GM19035 (cell line): ENCODE data around the gene NFAM1.

Source experiments
- ATAC-seq: cut with Tn5 transposase; IDR thresholded peaks from one replicate; pipeline ENCODE4 v1.9.1; 2021; ENCODE audit not compliant: unreplicated experiment

NFAM1 gene

DNA sequence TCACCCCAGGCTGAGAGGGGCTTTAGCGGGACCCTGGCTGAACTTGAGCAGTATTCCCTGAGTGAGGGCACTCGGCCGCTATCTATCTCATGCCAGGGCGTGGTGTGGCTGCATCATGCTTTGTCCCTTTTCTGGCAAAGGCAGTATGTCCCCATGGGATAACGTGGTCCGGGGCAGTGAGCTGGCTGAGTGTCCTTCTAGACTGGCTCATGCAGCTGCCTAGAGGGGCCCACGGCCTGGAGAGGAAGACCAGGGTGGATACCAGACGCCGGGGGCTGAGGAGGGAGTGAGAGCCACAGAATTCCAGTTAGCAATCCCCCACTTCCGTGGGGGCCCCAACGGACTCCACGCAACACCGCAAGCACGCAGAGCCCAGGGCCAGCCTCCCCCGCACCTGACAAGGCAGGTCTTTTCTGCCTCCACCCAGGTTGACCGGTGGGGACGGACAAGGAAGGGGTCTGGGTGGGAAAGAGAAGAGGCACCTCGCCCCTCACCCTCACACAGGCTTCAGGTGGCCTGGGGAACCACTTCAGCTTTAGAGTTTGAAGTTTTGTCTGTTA is 15.5 kb downstream of the NFAM1 start:
- ATAC-seq, result no peak

DNA sequence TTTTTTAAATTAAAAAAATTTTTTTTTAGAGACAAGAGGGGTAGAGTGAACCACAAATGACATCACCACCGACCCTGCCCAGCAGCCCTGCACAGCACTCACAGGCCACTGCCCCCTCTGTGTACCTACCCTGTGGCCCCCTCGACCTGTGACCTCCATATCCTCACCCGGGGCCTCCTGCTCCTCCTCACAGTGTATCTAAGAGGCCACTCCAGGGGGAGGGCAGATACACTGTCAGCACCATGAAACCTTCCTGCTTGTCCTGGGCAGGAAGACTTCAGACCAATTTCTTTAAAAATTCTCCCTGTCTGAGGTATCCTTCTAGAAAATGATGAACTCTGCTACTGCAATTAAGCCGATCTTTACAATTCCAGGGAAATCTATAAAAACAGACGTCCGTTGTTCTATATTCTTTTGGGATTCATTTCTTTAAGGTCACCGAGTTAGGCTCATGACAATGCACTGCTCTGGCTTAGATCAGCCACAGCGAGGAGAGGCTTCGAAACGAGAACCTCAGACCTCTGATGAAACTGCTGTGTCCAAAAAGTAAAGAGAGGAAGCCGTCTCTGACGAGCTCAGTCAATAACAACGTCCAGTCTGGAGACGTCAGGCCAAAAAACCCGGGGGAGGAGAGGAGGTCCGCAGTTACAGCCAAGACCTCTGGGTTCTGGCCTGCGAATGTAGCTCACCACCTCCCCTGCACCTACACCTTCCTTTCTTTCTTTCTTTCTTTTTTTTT is 17.5 kb downstream of the NFAM1 start:
- no peak for ATAC-seq

DNA sequence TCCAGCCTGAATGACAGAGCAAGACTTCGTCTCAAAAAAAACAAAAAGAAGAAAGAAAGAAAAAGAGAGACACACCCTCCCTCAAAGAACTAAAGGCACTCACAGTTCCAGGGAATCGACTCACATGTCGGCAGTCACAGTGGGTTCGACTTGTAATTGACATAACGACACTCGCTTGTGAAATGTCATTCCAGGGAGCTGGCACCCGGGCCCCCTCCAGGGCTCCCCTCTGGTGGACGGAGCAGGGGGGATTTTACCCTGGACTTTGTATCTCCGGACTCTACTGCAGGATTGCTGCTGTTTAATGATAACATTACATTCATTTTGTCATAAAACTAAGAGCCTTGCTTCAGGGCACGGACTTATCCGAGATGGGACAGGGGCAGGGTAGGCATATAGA is 18.2 kb downstream of the NFAM1 start:
- ATAC-seq, result no peak

DNA sequence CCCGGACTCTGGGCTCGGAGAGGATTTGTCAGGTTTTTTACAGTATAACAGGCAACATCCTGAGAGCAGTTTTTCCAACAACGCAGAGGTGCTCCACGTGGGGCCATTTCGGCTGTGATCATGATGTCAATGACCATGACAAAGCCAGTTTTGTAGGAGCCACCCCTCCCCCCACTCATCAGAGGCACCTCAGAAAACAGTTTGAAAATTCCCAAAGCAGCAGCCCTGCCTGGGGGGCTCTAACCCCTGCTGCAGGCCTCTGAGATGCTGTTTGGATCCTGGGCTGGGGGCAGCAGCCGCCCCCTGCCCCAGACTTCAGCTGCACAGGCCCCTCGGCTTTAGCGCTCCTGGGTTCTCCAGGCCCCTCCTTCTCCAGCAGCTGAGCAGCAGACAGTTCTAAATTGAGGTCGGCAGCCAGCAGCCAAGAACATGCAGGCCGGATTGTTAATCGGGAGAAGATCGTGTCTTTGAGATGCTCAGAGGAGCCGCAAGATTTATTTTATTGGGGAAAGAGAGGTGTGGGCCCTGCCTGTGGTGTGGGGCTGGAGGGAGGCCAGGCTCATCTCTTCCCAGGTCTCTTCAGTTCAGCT is 19.4 kb downstream of the NFAM1 start:
- ATAC-seq, result no peak

DNA sequence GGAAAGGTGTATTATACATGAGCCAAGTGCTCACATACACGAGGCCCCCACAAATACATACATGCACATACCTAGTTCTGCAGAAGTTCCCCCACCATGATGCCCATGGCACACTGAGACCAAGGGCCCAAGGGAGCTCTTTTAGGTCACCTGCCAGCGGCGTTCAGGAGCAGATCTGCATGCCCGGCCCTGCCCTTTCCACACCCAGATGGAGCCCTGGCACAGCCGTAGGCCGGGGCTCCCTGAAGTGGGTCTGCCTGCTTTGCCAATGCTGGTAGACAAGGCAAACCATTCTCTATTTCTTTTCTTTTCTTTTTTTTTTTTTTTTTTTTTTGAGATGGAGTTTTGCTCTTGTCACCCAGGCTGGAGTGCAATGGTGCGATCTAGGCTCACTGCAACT is 21.5 kb downstream of the NFAM1 start:
- no peak for ATAC-seq

DNA sequence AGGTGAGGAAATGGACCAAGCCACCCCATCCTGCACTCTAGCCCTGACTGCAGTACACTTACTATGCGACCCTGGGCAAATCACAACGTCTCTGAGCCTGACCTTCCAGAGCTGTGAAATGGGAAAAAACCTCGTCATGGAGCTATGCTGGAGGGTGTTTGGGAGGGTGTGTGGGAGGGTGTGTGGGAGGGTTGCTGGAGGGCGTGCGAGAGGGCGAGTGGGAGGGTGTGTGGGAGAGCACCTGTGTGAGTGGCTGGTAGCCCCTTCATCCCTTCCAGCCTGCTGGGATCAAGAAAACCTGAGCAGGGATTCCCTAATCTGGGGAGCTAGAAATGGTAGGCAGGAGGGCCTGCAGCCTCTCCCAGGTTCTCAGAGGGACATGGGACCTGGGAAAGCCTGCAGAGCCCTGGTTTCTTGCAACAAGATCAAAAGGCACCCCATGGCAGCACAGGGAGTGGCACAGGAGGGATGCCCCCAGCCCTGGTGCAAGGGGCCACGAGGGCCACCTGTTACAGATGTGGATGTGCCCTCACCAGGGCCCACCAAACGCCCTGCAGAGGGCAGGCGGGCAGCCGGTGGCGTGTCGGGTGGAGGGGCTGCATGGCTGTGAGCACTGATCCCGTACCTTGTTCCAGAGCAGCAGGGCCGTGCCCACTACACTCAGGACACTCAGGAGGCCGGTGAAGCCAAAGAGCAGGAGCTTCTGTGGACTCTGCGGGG is 23.2 kb downstream of the NFAM1 start:
- no peak for ATAC-seq

DNA sequence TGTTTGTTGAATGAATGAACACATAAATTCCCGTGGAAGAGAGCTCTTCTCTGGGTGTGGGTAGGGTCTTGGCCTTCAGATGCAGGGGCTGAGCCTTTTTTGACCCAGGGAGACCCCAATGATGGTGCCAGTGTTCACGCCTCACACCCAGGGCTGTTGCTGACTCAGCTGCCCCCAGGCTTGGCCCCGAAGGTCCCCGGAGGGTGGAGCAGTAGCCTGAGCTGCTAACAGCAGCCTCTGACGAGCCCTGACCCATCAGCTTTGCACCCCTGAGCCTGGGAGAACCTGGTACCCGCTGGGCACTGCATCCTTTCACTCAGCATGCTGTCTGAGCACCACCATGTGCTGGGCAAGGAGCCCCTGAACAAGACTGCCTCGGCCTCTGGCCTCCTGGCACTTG is 23.9 kb downstream of the NFAM1 start:
- no peak for ATAC-seq

DNA sequence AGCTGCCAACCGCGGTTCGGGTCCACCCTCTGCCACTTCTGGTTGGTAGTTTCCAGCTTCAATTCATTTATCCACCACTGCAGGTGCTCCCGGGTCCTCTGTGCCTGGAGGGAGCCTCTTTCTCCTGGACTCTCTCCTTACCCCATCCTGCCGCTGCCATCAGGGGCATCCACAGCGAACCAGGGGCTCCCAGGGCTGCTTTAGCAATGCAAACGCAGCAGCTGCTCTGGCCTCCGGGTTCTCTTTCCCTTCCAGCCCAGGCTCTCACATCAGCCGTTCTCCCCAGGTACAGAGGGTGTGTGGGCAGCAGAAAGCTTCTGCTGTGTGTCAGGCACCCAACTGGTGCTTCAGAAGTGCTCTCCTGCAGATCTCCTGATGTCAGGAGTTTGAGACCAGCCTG is 27.9 kb downstream of the NFAM1 start:
- ATAC-seq, result no peak

DNA sequence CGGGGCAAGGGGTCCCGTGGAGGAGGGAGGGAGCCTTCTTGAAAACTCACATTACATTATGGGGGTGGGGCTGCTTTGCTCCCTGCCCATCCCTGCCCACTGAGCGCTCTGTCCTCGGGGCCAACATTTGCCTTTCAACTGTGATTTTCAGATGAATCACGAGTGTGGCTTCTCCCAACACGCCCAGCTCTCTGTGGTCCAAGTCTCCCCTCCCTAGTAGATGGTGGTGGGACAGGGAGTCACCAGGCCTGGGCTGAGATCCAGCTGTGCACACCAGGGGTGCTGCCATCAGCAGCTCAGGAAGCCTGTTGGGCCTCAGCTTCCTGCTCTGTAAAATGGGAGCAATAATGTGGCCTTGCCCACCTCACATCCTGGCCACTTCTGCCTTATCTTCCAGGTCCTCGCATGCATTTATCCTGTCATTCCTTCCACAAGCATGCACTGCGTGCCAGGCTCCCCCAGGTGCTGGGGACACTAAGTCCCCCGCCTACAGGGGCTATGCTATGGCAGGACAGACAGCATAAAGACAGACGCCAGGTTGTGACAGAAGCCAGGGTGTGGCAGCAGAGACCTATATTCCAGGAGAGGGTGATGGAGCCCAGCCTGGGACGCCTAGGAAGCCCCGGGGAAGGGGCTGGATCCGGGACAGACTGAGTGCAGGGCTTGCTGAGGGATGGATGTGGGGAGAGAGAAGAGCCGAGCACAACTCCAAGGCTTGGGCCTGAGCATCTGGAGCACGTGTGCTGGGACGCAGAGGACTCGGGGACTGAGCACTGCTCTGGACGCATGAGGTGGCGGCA is 30.5 kb downstream of the NFAM1 start:
- no peak for ATAC-seq

DNA sequence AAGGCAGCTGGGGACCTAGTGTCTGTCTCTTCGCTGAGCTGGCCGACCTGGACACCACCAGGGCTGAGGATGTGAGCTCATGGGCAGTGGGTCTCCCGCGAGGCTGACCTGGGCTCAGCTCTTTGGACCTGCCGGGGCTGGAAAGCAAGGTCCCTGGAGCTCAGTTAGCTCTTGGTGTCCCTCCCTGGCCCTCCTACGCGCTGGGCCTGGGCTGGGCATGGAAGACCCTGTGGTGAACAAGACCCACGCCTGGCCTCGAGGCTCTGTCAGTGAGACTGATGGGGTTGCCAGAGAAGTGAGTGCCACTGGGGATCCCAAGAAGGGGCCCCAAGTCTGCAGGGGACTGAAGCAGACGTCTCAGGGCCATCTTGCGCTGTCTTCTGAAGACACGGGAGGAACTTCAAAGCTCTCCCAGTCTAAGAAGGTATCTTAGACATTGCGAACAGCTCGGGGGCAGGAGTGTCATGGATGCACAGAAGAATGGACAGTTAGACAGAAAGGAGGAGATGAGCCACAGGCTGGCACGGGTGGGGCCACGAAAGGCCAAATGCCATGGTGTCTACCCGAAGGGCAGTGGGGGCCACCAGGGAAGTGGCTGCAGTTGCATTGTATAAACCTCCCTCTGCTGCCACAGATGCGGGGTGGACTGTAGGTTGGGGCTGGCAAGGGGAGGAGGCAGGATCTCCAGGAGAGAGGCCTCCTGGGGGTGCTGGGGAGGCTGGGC is 31.2 kb downstream of the NFAM1 start:
- ATAC-seq, result no peak

DNA sequence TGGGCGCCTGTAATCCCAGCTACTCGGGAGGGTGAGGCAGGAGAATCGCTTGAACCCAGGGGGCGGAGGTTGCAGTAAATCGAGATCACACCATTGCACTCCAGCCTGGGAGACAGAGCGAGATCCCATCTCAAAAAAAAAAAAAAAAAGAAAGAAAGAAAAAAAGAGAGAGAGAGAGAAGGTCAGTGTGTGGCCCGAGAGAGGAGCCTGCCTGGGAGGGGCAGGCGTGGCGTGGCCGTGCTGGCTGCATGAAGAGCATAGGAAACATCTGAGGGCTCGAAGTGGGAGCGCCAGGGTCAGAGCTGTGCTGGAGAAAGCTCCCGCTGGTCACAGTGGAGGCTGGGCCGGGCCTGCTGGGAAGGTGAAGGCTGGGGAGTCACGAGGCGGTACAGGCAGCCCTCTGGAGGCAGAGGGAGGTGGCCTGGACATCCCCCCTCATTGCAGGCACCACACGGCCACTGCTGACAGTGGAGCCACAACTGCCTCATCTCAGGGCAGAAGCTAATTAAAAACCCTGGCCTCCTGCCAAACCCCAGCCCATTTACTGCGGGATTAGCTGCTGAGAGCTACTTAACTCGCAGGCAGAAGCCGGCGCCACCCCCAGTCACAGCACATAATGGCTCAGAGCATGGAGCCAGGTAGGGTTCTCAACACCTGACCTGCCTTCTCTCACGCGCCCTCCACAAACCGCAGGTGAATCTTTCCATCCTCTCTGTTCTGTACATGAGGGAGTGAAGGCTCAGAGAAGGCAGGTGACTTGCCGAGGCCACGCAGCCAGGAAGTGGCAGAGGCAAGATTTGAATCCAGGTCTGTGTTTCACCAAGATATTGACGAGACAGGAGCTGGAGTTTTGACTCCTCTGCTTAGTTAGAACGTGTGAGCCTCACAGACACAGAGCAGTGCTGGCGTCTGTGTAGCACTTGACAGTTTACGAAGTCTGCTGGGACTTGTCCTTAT is 32.6 kb downstream of the NFAM1 start:
- no peak for ATAC-seq

DNA sequence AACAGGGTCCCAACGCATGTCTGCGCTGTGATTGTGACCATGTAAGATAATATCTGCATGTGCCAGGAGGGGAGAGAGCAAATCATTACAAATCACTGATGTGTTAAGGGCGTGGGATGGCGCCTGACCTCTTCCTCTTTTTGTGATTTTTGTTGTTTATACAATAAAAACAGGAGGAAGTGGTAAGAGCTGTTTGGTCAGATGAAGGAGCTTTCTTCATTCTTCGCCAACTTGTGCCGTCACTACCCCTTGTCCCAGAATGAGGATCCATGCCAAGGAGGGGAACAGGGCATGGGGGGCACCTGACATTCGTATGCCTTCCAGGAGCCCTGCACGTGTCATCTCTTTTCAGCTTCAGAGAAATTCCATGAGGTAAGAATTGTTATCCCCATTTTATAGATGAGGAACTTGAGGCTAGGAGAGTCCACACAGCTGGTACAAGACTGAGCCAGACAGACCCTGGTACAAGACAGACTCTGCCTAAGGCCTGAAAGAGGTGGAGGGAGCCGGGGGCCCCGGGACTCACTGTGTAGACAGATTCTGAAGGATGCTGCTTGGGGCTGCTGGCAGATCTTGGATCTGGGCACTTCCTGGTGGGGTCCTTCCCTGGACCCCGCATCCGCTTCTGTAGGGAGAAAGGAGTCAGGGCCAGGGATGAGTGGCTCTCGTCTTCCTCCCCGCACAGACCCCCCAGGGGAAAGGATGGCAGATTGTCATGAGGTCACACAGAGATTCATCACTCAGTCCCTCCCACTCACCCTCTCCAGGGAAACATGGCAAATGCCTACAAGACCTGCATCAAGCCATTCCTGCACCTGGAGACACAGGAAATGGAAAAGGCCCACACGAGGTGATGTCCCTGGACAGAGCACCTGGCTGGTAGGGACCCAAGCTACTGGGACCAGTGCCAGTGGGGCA is 34.6 kb downstream of the NFAM1 start:
- ATAC-seq, result no peak

DNA sequence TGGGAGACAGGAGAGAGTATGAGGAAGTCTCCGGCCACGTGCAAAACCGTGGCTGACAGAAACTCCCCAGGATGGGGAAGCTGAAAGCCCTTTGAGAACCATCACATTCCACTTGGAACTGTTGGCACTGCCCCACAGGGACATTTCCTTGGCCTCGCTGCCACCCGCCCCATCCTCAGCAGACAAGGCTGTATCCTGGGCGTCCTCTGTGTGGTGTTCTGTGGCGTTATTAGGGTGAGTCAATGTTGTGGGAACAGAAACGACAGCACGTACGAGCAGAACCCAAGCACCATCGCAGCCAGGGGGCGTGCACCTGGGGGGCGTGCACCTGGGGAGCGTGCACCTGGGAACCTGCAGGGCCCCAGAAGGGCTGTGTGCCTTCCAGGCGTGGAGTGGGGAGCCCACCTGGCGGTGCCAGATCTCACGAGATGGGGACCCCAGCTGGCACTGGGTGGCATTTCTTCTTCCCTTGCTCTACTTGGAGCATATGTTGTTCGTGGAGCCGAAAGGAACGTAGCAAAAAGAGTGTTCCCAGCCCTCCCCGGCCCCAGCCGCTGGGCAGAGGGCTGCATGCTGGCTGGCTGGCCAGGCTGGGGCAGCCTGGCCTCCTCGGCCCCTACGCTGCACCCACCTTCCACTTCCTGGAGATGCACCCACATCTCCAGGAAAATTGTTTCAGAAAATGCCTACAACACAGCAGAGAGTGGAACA is 35.4 kb downstream of the NFAM1 start:
- ATAC-seq, result no peak

DNA sequence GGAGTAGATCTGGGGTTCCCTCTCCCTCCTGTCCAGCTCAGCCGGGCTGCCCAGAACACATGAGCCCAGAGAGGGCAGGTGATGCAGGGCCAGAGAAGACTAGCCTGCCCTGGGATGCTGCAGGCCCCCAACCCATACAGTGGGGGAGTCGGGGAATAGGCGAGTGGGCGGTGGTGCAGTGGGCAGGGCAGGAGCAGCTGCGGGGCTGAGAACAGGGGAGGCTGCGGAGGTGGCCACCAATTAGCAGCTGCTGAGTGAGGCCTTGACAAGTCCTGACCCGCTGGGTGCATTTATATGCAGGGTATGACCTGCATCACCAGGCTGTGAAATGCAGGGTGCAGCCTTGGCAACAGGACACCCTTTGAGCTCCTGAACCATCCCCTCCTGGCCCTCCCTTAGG is 43.1 kb downstream of the NFAM1 start:
- no peak for ATAC-seq

DNA sequence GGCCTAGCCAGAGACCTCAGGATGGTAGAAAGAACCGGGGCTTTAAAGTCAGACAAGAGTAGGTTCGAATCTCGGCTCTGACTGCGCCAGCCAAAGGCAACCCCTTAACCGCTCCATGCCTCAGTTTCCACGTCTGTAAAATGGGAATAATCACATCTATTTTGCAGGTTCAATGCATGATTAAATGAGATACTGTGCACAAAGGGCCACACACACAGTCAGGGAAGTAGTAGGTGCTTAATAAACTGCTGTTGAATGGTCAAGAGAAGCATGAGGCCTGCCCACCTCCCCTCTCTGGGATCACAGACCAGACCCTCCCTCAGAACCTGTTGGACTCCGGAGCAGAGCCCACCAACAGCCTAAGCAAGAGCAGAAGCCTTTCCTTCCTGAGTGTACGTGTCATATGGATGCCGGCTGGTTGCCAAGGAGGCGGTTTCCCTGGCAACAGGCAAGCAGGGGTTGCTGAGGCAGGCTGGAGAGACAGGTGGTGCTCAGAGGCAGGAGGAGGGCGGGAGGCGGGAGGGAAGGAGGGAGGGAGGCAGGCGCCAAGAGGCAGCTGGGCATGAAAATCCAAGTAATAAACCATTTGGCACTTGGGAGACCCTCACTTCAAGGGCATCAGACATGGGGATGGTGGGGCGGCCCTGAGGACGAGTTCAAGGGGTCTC is 43.9 kb downstream of the NFAM1 start:
- ATAC-seq, result no peak

DNA sequence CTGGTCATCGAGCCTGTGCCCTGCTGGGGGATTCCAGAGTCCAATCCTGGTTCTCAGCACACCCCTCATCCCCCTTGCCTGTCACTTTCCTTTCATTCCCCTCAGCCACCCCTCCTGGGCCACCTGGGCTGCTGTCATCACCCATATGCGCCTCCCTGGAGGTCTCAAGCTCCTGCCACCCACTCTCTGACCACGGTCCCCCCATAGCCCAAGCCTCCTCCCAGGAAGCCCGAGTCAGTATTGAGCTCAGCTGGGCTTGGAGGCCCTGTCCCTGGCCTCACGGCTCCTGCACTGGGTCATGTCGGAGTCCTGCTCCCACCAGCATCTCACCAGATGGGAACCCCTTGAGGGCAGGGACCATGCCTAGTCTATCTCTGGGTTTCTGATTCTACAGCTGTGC is 44.6 kb downstream of the NFAM1 start:
- no peak for ATAC-seq

DNA sequence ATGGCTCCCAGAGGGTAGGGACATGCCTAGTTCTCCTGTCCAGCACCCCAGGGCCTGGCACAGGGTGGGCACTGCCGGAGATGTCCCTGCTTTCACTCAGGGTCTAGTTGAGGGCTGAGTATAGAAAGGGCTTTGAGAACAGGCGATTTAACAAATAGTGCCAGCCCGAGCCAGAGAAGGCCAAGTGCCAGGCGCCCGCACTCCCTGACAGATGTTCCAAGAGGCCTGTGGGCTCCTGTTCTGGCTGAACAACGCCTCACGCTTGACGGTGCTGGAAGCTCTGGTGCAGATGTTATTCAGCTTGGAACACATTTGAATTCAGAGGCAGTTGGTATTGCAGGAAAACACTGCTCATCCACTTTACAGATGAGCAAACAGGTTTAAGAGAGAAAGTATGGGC is 46.5 kb downstream of the NFAM1 start:
- no peak for ATAC-seq
